H7 (cell line): ENCODE results near the gene PRKG1. TPM values are rescaled to one million over a fixed set of nuclear protein-coding genes. Genes with fewer than 3 reads are reported as not detected.
"Not testable (repeated sequence)": the region's sequence is repeated elsewhere in the genome, so short reads cannot be mapped to it uniquely, and the experiment has no call there.

Experiments
- DNase-seq: peaks from one replicate; pipeline ENCODE4 v3.0.0; 2012
- H3K27me3 ChIP-seq: 2 replicates; pipeline ENCODE4 v1.6.0; 2011; ENCODE audit warnings: mild to moderate bottlenecking, low read length; ENCODE audit not compliant: control insufficient read depth, insufficient read depth
- H3K36me3 ChIP-seq: replicated peaks from 2 replicates; pipeline ENCODE4 v1.5.1; 2011; ENCODE audit warnings: low read length; ENCODE audit not compliant: control insufficient read depth, insufficient read depth
- H3K4me3 ChIP-seq: 2 replicates; pipeline ENCODE4 v1.5.1; 2011; ENCODE audit warnings: low read depth, mild to moderate bottlenecking, control low read depth, low read length, moderate library complexity; ENCODE audit not compliant: insufficient read depth
- total RNA-seq: library from RNA; depleted of rRNA; stranded (reverse); fragments of >200 nt; shearing (Covaris generic); gene quantifications from 2 replicates; pipeline ENCODE4 v1.2.3, GENCODE V29; 2014

Gene PRKG1
- total RNA-seq, 1 experiment from 2014 or later = 7.3 TPM

DNA sequence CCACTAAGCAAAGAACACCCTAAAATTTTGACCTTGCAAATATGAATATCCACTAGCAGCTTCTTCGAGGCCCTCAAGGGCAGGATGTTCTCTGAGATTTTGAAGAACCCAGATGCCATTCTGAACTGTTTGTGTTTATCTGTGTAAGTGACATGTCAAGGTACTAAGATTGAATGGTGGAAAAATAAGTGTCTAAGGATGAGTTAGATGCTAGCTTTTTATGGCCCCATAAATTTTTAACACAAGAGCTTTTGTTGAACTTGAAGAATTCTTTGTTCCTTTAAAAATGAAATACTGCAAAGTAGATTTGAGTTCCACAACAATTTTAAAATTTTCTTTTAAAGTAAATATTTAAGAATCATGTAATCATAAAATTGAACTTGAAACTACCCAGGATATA is 365.4 kb downstream of the PRKG1 start:
- no peaks in the 10 kb centered on the region for H3K27me3 ChIP-seq
- no peaks in the 10 kb centered on the region for H3K36me3 ChIP-seq
- no peak overlapping the region for H3K4me3 ChIP-seq
- DNase-seq = no peak

DNA sequence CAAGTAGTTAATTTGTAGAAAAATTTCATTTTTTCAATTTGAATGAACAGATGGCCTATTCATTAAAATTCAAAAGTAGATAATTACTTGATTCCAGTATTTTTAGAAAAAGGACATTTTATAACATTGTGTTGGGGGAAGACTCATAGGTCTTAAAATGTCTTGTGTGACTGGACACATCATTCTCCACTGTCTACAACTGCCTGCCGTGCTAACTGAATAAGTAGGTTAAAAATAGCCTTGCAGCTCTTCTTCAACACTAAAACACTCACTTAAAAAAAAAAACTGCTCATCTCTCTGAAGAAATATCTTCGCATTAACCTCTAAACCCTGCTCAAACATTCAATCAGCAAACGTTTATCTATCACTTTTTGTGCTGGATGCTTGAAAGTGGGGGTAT is 371.3 kb downstream of the PRKG1 start:
- H3K4me3 ChIP-seq = no peak overlapping the region
- no peaks in the 10 kb centered on the region for H3K36me3 ChIP-seq
- no peaks in the 10 kb centered on the region for H3K27me3 ChIP-seq
- no peak for DNase-seq

DNA sequence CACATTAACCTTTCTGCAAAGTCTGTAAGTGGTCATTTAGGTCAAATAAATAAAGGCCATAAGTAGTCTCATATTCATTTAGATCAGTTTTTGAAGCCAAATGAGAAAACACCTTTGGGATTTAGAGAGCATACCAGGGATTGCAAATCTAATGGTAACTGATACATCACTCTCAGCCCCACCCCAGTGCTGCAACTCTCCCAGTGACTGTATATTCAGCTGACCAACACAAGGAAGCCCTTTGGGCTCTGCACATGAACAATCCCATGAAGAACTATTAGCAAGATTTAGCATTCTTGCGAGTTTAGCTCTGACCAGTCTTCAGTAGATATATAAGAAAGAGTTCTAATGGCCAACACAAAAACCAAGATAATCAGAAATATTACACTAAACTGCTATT is 372.8 kb downstream of the PRKG1 start:
- DNase-seq = no peak
- H3K27me3 ChIP-seq = no peaks in the 10 kb centered on the region

DNA sequence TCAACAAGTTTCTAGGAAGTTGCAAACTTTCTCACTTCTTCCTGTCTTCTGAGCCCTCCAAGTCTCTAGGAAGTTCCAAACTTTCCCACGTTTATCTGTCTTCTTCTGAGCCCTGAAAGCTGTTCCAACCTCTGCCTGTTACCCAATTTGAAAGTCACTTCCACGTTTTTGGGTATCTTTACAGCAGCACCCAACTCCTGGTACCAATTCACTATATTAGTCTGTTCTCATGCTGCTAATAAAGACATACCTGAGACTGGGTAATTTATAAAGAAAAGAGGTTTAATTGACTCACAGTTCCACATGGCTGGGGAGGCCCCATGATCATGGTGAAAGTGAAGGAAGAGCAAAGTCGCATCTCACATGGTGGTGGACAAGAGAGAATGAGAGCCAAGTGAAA is 381.5 kb downstream of the PRKG1 start:
- H3K36me3 ChIP-seq, DNase-seq, H3K27me3 ChIP-seq, H3K4me3 ChIP-seq: not testable (repeated sequence)

More for the DNA sequence above, 372.8 kb downstream of the PRKG1 start:
- Histone ChIP-seq H3K36me3 (no peaks in the 10 kb centered on the region), H3K4me3 (no peak overlapping the region)

DNA sequence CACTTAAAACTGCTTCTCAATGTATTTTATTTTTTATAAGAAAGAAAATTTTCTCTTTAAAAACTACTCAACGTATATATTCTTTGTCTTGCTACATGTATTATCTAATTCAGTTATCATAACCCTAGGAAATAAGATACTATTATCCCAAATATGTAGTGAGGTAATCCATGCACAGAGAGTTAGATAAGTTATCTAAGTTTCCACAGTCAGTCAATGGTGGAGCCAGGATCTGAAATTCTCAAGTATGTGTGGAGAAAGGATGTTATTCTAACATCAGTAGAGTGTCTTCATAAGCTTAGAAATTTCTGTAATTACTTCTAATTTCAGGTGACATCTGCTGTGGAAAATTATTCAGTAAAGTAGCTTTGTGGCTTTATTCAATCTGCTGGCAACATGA is 385.2 kb downstream of the PRKG1 start:
- no peaks in the 10 kb centered on the region for H3K36me3 ChIP-seq
- H3K27me3 ChIP-seq = no peaks in the 10 kb centered on the region

DNA sequence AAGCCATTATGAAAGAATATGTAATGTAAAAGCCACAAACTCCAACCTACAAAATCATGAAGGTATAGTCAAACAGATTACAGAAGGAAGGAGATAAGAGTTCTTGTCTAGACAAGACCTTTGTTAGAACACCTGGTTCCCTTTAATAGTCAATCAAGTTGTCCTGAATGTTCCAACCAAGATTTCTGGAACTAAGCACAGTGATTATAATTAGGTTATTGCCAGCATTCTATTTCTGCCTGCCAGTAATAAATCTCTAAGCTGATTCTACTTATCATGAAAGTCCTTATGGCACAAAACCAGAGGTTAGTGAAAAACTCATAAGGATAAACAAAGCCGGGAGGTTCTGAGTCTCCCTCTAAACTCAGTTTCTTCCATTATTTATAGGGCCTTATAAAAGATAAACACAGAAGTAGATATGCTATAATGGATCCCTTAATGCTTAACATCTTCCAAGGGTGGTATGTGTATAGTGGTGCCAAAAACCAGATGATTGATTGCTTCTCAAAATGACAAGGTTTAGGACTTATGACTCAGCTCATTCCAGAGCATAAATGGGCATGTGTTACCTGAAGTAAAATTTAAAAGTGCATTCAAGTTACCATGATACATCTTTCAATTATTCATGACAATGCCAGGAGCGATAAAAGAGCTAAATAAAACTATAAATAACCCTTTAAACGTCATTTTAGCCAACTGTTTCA is 387.9 kb downstream of the PRKG1 start:
- H3K4me3 ChIP-seq = no peak overlapping the region
- no peaks in the 10 kb centered on the region for H3K36me3 ChIP-seq
- no peak for DNase-seq
- no peaks in the 10 kb centered on the region for H3K27me3 ChIP-seq

More for the DNA sequence above, 385.2 kb downstream of the PRKG1 start:
- no peak overlapping the region for H3K4me3 ChIP-seq
- no peak for DNase-seq

DNA sequence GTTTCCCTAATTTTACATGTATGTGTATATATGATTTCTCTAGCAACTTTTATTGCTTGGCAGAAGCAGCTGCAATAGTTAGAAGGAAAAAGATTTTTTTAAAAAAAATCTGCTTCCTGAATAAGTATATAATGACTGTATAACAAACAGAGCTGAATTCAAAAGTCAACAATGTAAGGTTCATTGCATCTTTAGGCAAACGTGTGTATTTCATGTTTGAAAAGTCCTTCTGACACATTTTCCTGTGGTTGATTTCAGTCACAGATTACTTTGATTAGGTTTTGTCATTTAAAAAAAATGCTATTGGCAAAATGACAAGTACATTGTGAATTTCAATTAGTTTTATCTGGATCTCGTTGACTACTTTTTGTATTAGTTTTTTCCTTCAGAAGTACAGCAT is 394.1 kb downstream of the PRKG1 start:
- DNase-seq = no peak
- Histone ChIP-seq H3K36me3 (no peaks in the 10 kb centered on the region), H3K27me3 (no peaks in the 10 kb centered on the region), H3K4me3 (no peak overlapping the region)

DNA sequence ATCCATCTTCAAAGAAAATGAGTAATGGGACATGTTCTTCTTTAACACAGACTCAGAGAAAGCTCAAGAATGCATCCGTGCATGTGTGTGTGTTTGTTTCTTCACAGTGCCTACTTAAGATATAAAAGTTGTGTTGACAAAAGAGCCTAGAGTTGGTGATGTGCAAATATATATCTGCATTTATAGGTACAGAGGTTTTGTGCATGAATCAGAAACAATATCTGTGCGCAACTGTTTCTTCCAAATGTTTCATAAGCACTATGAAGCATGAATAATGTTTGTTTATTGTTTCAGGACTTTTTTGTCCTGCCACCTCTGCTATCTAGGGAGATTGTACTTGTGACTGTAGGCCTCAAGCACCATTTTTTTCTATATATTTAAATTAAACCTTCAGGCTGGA is 395.4 kb downstream of the PRKG1 start:
- Histone ChIP-seq H3K36me3 (no peaks in the 10 kb centered on the region), H3K27me3 (no peaks in the 10 kb centered on the region), H3K4me3 (no peak overlapping the region)
- DNase-seq = no peak

DNA sequence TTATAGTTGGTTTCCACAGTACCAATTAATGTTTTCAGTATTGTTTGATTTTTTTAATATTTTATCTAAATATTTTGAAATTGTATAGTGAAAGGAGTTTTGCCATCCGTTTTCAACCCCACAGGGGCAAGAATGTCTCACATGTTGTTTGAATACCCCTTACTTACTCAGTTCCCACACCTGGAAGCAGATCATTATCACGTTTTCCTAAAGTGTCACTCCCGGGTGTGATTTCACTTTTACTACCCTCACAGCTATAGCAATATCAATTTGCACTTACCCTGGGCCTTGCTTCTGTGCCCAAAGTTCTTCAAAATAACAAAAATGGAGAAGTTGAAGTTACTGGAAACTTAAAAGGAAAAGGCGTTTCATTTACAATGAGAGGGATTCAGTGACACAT is 397.0 kb downstream of the PRKG1 start:
- no peak for DNase-seq
- Histone ChIP-seq H3K36me3 (no peaks in the 10 kb centered on the region), H3K4me3 (no peak overlapping the region), H3K27me3 (no peaks in the 10 kb centered on the region)

DNA sequence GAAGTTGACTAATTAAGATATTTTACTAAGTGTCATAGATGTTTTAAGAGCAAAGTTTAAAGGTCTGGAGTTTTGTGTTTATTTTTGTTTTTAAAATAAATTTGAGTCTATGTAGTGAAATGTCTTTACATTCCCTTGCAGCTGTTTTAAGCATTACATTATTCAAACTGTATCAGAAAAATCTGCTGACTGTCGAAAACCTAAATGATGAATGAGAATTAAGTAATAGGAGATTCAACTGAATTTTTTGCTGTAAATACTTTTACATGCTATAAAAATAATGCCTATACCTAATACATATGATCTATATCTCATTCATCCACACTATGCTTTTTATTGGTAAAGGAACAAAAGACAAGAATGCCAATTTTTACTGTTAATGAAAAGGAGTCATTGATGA is 397.9 kb downstream of the PRKG1 start:
- Histone ChIP-seq H3K4me3 (no peak overlapping the region), H3K27me3 (no peaks in the 10 kb centered on the region), H3K36me3 (no peaks in the 10 kb centered on the region)
- DNase-seq = no peak

DNA sequence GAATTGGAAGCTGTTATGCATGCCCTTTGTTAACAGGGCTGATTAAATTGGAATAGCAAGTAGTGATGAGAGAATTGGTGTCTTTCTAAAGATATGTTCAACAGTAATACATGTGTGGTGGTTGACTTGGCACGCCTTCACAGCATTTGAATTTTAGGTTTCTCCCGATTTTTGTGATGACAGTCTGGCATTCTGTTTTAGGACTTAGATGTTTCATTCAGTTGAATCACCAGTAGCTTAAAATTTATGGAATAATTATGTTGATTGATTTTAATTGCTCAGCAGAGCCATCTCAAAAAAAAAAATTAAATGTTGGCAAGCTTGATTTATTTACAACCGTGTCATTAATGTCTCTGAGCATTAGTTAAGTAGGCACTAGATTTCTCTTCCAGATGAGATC is 405.4 kb downstream of the PRKG1 start:
- Histone ChIP-seq H3K4me3 (no peak overlapping the region), H3K36me3 (no peaks in the 10 kb centered on the region), H3K27me3 (no peaks in the 10 kb centered on the region)
- no peak for DNase-seq

DNA sequence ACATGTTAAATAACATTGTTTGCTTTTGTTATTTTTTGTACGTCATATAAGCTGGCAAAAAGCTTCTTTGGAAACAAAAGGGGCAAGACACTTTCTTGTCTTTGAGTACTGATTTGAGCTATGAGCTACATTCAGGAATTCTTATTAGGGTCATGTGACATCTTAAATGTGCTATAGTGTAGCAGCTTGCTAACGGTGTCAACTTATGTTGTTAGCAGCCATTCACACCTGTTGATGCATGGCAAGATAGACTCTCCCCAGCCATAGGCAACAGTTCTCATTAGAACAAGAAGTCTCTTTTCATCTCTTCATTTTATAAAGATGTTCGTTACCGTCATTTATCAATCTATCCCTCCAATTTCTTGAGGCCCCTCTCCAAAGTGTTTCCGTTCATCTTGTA is 411.4 kb downstream of the PRKG1 start:
- Histone ChIP-seq H3K36me3 (no peaks in the 10 kb centered on the region), H3K4me3 (no peak overlapping the region), H3K27me3 (no peaks in the 10 kb centered on the region)
- no peak for DNase-seq

DNA sequence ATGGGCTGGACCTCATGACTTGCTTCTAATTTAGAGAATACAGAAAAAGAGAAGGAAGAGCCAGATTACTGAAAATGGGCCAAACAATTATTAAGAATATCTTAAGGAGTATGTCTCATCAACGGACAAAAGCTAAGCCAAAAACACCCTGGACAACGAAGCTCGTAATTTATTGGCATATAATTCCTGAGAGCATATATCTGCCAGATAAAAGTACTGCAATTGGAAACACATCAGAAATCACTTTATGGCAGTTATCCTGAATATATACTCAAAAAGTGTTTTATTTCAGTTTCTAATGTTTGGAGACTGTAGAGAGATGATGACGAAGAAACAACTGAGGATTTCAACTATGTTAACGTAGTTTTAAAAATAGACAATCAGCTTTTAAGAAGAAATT is 413.3 kb downstream of the PRKG1 start:
- H3K4me3 ChIP-seq = no peak overlapping the region
- DNase-seq = no peak
- H3K36me3 ChIP-seq = no peaks in the 10 kb centered on the region
- H3K27me3 ChIP-seq = no peaks in the 10 kb centered on the region

DNA sequence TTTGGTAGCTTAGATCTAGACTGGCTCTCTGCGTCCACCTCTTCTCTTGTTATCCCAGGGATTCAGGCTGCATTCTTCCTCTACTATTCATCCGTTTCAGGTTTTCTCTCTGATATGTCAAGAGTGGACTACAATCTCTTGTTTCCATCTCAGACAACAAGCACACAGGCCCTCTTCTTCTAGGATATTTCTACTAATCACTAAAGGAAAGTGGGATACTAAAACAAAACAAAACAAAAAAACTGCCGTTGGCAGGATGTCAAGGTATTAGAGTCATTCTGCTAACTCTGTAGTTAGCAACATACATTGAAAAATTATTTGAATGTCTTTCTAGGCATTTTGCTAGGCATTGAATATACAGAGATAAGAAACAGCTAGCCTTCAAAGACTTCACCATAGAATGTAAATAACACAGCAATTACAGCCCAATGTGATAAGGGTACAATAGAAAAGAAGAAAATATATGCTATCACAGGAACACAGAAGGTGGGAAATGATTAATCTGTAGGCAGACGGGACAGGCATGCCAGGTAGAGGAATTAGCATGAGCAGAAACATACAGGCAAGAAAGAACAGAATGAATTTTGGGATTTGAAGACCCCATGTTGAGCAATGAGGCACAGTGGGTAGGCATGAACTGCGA is 414.6 kb downstream of the PRKG1 start:
- H3K36me3 ChIP-seq = no peaks in the 10 kb centered on the region
- H3K27me3 ChIP-seq = no peaks in the 10 kb centered on the region
- no peak for DNase-seq
- no peak overlapping the region for H3K4me3 ChIP-seq

DNA sequence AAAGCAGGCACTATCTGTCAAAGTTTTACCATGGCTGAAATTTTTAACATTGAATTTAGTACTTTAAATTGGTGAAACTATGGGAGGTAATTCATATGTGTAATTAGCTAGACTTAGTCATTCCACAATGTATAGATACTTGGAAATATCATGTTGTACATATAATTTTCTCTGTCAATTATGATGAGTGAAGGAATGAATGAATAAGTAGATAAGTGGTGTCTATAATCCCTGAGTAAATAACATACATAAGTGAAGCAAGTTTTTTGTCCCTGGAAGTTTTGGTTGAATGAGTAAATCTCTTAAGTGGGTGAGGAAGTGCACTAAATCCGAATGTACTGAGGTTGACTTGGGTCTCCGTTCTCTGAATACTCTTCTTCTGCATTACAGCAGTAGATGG is 424.1 kb downstream of the PRKG1 start:
- no peak for DNase-seq
- H3K27me3 ChIP-seq = no peaks in the 10 kb centered on the region
- H3K36me3 ChIP-seq = no peaks in the 10 kb centered on the region
- no peak overlapping the region for H3K4me3 ChIP-seq
